Hepatocyte (in vitro differentiated cells): ENCODE results near the gene ANKRD16. TPM values are rescaled to one million over a fixed set of nuclear protein-coding genes. Genes with fewer than 3 reads are reported as not detected.

ENCODE experiments used
- DNase-seq: peaks from one replicate; pipeline ENCODE4 v3.0.0-alpha.2; 2016; ENCODE audit warnings: low spot score
- H2AFZ ChIP-seq: fragments of 200-600 bp; sonication (generic); 2 replicates; pipeline ENCODE4 v1.6.0; 2016; ENCODE audit warnings: antibody characterized with exemption, mild to moderate bottlenecking
- H3K27ac ChIP-seq: fragments of 200-600 bp; sonication (generic); 2 replicates; pipeline ENCODE4 v1.5.1; 2016; ENCODE audit warnings: mild to moderate bottlenecking
- H3K27me3 ChIP-seq: fragments of 200-600 bp; sonication (generic); 2 replicates; pipeline ENCODE4 v1.6.1; 2016
- H3K36me3 ChIP-seq: fragments of 200-600 bp; sonication (generic); replicated peaks from 2 replicates; pipeline ENCODE4 v1.5.1; 2016; ENCODE audit warnings: low read depth; ENCODE audit not compliant: insufficient read depth
- H3K4me1 ChIP-seq: fragments of 200-600 bp; sonication (generic); 2 replicates; pipeline ENCODE4 v1.5.1; 2016; ENCODE audit warnings: mild to moderate bottlenecking, moderate library complexity; ENCODE audit not compliant: insufficient read depth
- H3K4me2 ChIP-seq: fragments of 200-600 bp; sonication (generic); 2 replicates; pipeline ENCODE4 v1.6.0; 2016
- H3K4me3 ChIP-seq: fragments of 200-600 bp; sonication (generic); 2 replicates; pipeline ENCODE4 v1.5.1; 2016; ENCODE audit warnings: mild to moderate bottlenecking
- H3K79me2 ChIP-seq: fragments of 200-600 bp; sonication (generic); 2 replicates; pipeline ENCODE4 v1.6.0; 2017; ENCODE audit warnings: mild to moderate bottlenecking
- H3K9me2 ChIP-seq: fragments of 200-600 bp; sonication (generic); replicated peaks from 2 replicates; pipeline ENCODE4 v1.6.0; 2017; ENCODE audit warnings: mild to moderate bottlenecking; ENCODE audit not compliant: insufficient read depth
- H3K9me3 ChIP-seq: fragments of 200-600 bp; sonication (generic); 2 replicates; pipeline ENCODE4 v1.5.1; 2016; ENCODE audit warnings: low read depth, mild to moderate bottlenecking
- H4K20me1 ChIP-seq: fragments of 200-600 bp; sonication (generic); 2 replicates; pipeline ENCODE4 v1.6.0; 2016; ENCODE audit warnings: mild to moderate bottlenecking; ENCODE audit not compliant: insufficient read depth, poor library complexity, severe bottlenecking
- CTCF ChIP-seq: fragments of 200-600 bp; sonication (generic); IDR thresholded peaks from 2 replicates; pipeline ENCODE4 v1.5.1; 2016; ENCODE audit warnings: antibody characterized with exemption, mild to moderate bottlenecking; ENCODE audit not compliant: poor library complexity
- EZH2 ChIP-seq: fragments of 200-600 bp; sonication (generic); IDR thresholded peaks from 2 replicates; pipeline ENCODE4 v1.6.1; 2016; ENCODE audit warnings: antibody characterized with exemption, mild to moderate bottlenecking, borderline replicate concordance
- EZH2phosphoT487 ChIP-seq: fragments of 200-600 bp; sonication (generic); IDR thresholded peaks from one replicate; pipeline ENCODE4 v1.6.1; 2018; ENCODE audit warnings: antibody characterized with exemption, mild to moderate bottlenecking, low read depth, moderate library complexity; ENCODE audit not compliant: unreplicated experiment, severe bottlenecking
- WGBS: methylation state at CpG from one replicate; pipeline ENCODE4 v1.1.6; 2016; ENCODE audit warnings: low lambda C conversion rate; ENCODE audit errors: missing lambda C conversion rate; 5-methylcytosine and 5-hydroxymethylcytosine counted together
- polyA plus RNA-seq: library from polyadenylated mRNA; unstranded; fragments of >200 nt; fragmentation: Nextera tagmentation; extraction: Ambion mirVana; gene quantifications from 2 replicates; pipeline ENCODE4 v1.2.1, GENCODE V29; 2016
- total RNA-seq: library from RNA; depleted of rRNA; stranded (reverse); fragments of >200 nt; gene quantifications from 2 replicates; pipeline ENCODE4 v1.2.3, GENCODE V29; 2014

Gene ANKRD16
- total and polyA plus RNA-seq, 2 experiments from 2014 or later = 6.8 to 15.7 TPM

GRCh38 chr10:5898163-5898562, 8.5 kb upstream of the ANKRD16 start:
- Histone ChIP-seq H3K4me3 (no peak overlapping the region), H3K27ac (no peak overlapping the region), H3K36me3 (no peaks in the 10 kb centered on the region), H3K4me1 (no peaks in the 10 kb centered on the region), H3K9me2 (no peaks in the 10 kb centered on the region), H2AFZ (no peak overlapping the region), H3K79me2 (peaks cover 88% of the 10 kb centered on the region), H4K20me1 (peaks cover 4% of the 10 kb centered on the region), H3K9me3 (no peaks in the 10 kb centered on the region), H3K4me2 (no peak overlapping the region), H3K27me3 (no peaks in the 10 kb centered on the region)
- DNase-seq = no peak
- 100% methylated on average over 7 of the region's 7 CpGs for WGBS
- TF ChIP-seq EZH2phosphoT487 (no peak), CTCF (no peak), EZH2 (no peak)

- Histone ChIP-seq H2AFZ (no peak overlapping the region), H3K4me3 (no peak overlapping the region), H3K36me3 (no peaks in the 10 kb centered on the region), H4K20me1 (peaks cover 9% of the 10 kb centered on the region), H3K4me2 (no peak overlapping the region), H3K9me3 (no peaks in the 10 kb centered on the region), H3K27ac (no peak overlapping the region), H3K4me1 (no peaks in the 10 kb centered on the region), H3K9me2 (no peaks in the 10 kb centered on the region), H3K79me2 (peaks cover 89% of the 10 kb centered on the region), H3K27me3 (no peaks in the 10 kb centered on the region)
- TF ChIP-seq EZH2 = no peak
- no peak for TF ChIP-seq CTCF
- no peak for TF ChIP-seq EZH2phosphoT487
- 93% methylated on average over 8 of the region's 8 CpGs for WGBS
- no peak for DNase-seq
Observed at GRCh38 chr10:5897504-5897903, 7.8 kb upstream of the ANKRD16 start.

GRCh38 chr10:5897053-5897340, 7.3 kb upstream of the ANKRD16 start:
- Histone ChIP-seq H3K4me3 (no peak overlapping the region), H3K9me2 (no peaks in the 10 kb centered on the region), H3K4me2 (no peak overlapping the region), H3K27me3 (no peaks in the 10 kb centered on the region), H4K20me1 (peaks cover 14% of the 10 kb centered on the region), H3K4me1 (no peaks in the 10 kb centered on the region), H3K9me3 (no peaks in the 10 kb centered on the region), H3K36me3 (no peaks in the 10 kb centered on the region), H3K79me2 (peaks cover 91% of the 10 kb centered on the region), H2AFZ (no peak overlapping the region), H3K27ac (no peak overlapping the region)
- DNase-seq = no peak
- WGBS = 81% methylated on average over 4 of the region's 4 CpGs
- TF ChIP-seq CTCF (no peak), EZH2phosphoT487 (no peak), EZH2 (no peak)
